HG03103 (cell line): ENCODE data around the gene AUTS2.

Experiments used
- ATAC-seq: cut with Tn5 transposase; IDR thresholded peaks from one replicate; pipeline ENCODE4 v1.9.1; 2021; ENCODE audit warnings: low read depth; ENCODE audit not compliant: unreplicated experiment

The AUTS2 gene

DNA sequence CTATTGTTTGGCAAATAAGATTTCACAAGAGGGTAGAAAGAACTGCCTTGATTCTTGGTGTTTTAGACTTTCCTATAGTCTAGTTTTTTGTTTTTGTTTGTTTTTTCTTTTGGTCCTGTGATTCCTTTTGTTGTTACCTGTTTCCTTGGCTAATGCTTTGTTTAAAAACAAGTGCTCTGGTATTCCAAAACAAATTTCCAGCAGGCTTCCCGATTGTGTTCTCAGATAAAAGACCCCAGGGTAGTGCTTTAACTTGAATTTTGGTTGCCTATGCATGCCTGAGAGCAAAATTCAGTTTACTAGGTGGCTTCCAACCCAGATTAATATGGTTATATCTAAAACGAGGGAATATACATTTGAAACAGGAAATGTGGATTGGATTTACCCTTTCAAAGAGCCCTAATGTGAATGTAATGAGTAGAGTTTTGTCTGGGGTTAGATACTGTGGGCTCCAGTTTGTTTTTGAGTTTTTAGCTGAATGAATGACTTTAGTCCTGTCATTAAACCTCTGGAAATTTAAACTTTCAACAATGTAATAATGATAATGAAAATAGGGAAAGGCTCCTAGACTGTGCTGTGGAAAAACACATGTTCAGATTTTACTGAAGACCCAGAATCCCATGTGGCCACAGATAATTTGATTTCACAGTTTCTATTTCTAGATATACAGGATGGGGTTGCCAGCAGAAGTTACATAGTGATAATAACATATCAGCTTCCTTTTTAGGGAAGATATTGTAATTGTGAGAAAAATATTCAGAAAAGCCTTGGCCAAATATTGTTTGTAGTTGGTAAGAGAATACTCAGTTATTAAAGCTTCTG is 23.9 kb downstream of the AUTS2 start:
- ATAC-seq = no peak

DNA sequence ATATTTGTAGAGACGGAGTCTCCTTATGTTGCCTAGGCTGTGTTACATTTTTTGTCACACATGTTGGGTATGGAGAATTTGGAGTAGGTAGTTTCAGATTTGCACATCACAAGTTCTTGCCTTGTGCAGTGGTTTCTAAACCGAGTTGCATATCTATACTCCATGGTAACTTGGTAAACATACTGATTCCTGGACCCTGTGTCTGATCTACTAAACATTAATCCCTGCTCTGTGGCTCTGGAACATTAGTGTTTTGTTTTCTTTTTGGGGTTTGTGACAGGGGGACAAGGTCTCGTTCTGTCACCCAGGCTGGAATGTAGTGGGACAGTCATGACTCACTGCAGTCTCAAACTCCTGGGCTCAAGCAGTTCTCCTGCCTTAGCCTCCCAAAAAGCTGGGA is 24.7 kb downstream of the AUTS2 start:
- ATAC-seq = no peak

GRCh38 chr7:69624435-69625230 is 26.4 kb downstream of the AUTS2 start:
- no peak for ATAC-seq

GRCh38 chr7:69625238-69625637 is 27.0 kb downstream of the AUTS2 start:
- no peak for ATAC-seq

DNA sequence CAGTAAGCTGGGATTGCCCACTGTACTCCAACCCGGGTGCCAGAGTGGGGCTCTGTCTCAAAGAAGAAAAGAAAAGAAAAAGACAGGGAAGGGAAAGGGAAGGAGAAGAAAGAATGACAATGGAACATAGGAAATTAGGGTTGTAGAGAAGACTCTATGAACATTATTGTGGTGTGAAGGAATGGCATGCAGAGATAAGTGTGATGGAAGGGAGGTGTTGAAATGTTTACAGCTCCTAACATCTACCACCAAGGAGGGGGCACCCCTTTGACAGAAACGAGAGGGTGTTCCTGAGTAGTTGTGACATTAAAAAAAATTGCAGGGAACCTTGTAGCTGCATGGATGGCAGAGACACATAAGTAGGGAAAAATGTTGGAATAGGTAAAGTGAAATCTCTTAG is 27.5 kb downstream of the AUTS2 start:
- no peak for ATAC-seq

- ATAC-seq = no peak
Observed at GRCh38 chr7:69630292-69630691, 32.0 kb downstream of the AUTS2 start.

GRCh38 chr7:69631131-69631530 is 32.9 kb downstream of the AUTS2 start:
- ATAC-seq = no peak

DNA sequence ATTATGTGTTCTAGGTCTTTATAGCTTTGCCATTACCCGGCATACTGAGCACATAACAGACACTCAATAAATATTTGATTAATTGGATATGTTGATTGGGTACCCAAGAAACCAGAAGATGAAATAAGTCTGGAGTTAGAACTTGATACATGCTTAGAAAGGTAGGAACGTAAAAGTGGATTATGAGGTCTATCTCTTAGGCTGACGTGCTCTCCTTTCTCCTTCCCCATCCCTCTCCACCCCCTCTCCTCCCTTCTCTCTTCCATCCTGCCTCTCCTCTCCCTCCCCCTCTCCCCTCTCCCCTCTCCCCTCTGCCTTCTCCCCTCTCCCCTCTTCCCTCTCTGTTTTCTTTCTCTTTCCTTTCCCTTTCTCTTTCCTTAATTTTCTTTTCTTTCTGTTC is 34.0 kb downstream of the AUTS2 start:
- no peak for ATAC-seq

DNA sequence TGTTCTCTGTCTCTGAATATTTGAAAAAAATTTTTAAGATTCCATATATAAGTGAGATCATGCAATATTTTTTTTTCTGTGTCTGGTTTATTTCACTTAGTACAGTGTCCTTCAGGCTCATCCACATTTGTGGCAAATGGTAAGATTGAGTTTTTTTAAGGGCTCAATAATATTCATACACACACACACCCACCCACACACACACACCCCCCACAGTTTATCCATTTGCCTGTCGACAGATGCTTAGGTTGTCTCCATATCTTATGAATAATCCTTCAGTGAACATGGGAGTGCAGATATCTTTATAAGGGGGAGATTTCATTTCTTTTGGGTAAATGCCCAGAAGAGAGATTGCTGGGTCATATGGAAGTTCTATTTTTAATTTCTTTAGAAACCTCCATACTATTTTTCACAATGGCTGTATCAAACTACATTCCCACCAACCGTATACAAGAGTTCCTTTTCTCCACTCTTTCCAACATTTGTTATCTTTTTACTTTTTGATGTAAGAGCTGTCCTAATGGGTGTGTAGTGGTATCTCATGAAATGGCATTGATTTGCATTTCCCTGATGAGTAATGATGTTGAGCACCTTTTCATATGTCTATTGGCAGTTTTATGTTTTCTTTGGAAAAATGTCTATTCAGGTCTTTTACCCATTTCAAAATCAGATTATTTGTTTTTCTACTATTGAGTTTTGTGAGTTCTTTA is 35.0 kb downstream of the AUTS2 start:
- ATAC-seq = no peak

DNA sequence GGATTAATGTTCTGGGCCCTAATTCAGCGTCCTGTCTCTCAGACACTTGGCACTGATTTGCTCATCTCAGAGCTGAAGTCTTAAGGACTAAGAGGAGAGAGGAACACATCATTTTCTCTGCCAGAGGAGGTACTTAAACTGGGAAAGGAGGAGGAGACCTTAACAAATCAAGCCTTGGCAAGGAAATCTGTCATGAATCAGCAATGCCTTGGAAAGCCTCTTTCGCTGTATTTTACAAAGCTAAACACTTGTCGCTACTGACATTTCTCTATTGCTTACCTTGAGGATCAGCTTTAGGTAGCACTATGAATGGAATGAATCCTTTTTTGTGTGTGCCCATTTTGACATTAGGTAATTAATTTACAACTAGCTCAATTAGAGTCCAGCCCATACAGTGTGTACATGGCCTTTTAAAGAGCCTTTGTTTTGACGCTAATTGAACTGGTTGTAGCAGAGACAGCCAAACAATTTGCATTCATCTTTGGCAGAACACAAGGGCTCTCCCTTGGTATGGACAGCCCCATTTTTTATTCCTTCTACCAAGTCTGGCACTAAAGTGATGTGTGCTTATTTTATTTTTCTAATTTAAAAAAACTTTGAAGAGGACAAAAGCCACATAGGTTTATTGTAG is 37.4 kb downstream of the AUTS2 start:
- ATAC-seq = no peak

- no peak for ATAC-seq
Observed at GRCh38 chr7:69638674-69639073, 40.4 kb downstream of the AUTS2 start.

GRCh38 chr7:69640216-69640615 is 41.9 kb downstream of the AUTS2 start:
- no peak for ATAC-seq

- no peak for ATAC-seq
Observed at GRCh38 chr7:69640925-69641594, 42.8 kb downstream of the AUTS2 start.

- ATAC-seq = no peak
Observed at GRCh38 chr7:69643265-69643664, 45.0 kb downstream of the AUTS2 start.

DNA sequence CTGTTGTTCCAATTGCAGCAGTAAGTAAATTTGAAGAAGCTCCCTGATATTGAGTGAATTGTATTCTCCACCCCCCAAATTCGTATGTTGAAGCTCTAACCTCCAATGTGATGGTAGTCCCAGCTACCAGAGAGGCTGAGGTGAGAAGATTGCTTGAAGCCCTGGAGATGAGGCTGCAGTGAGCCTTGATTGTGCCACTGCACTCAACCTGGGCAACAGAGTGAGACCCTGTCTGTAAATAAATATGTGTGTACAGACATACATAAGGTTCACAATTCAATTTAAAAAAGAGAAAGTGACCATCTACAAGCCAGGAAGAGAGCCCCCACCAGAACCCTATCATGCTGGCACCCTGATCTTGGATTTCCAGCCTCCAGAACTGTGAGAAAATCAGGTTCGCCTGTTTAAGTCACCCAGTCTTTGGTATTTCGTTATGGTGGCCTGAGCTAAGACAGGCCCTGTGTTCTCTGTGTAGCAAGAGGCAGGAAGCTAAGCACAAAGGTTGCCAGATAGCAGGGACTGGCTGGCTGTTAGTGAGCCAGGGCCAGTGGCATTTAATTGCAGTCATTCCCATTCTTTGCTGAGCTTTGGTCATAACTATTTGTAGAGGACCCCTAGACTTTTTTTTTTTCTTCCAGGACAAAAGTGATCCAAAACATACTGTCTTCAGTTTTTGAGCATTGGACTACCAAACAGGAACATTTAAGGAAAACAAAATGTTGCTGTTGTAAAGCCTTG is 45.6 kb downstream of the AUTS2 start:
- no peak for ATAC-seq

DNA sequence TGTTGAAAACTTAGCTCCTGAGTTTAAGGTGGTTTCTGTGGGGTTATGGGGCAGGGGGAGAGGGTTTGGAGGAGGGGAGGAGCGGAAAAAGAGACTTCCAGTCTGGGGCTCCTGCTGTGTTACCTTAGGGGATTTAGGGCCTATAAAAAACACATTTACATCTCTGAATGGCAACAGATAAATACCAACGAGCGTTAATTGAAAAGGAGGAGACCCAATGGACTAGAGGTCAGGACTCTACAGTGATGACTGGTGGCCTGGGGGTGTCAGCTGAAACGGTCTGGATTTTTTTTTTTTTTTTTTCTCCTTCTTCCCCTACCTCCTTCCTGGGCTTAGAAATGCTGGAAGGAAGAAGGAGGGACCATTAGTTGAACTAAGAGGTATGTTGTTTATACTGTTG is 47.4 kb downstream of the AUTS2 start:
- no peak for ATAC-seq

DNA sequence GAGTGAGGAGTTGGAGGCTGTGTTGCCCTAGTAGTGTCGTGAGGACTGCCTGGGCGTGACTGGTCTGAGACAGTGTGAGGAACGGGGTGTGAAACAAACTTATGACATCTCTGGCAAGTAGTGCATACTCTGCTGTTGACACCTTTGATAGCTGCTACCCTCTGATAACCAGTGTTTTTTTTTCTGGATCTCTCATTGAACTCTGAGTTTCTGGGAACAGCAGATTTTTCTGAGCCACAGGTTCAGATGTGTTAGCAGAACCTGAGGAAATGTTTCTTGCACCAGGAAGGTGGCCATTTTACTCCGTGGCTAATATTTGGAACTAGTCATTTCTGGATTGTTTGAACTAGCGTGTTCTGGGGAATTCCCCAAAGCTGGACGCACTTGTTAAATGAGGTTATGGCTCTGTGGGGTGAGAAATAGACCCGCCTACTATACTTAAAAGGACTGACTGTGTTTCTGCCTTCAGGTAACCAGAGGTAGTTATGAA is 52.9 kb downstream of the AUTS2 start:
- ATAC-seq = peak; percentile 61

DNA sequence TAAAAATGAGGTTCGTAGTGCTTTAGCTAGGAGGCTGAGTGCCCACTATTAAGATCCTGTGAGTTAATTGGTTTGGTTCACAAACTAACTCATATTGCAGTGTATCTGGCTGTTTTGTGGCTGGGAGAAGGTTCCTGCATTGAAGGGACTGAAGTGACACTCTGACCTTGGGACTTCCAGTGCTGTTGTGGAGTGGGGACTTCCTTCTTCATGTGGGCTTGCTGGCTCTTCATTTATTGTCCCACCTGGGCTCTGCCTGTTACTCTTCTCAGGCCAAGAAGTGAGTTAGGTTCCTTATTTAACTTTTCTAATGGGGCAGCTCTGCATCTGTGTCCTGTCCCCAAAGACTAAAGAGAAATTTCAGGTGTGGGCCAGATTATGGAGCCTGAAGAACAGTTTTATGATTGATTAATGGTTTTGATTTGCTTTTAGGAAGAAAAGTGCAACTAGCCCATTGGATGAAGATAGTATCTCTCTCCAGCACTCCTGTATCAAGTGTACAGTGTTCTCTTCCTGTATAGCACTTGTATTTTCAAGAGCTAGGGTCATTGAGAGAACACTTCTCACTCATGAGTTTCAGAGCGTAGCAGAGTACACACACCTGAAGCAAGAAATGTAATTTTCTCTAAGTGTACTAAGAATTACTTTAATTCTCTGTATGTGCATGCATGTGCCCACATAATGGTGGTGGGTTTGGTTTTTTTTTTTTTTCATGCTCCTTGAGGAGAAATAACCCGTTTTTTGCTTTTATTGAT is 54.8 kb downstream of the AUTS2 start:
- no peak for ATAC-seq

- no peak for ATAC-seq
Observed at GRCh38 chr7:69653806-69654205, 55.5 kb downstream of the AUTS2 start.
